Spleen (tissue), 11 donors: ENCODE results near the gene NPEPL1. TPM values are rescaled to one million over a fixed set of nuclear protein-coding genes. Genes with fewer than 3 reads are reported as not detected.

ENCODE experiments used
- DNase-seq: peaks from one replicate; pipeline ENCODE4 v3.0.0-alpha.2; 2020
- H3K27ac ChIP-seq, 8 donors: fragments of 200-600 bp; sonication (generic) in 7 of 8; 1 replicate in 4 of 8; 2 replicates in 4 of 8; pipeline versions ENCODE4 v1.5.0 to v1.8.0; 2016 to 2021; ENCODE audit warnings: inconsistent platforms in 4 of 8, mild to moderate bottlenecking in 4 of 8, moderate library complexity in 1 of 8
- H3K27me3 ChIP-seq, 7 donors: fragments of 200-600 bp; sonication (generic) in 6 of 7; replicated peaks in 1 of 7; 1 replicate in 4 of 7; 2 replicates in 3 of 7; pipeline versions ENCODE4 v1.5.0 to v1.8.0; 2016 to 2021; ENCODE audit warnings: inconsistent platforms in 3 of 7, mild to moderate bottlenecking in 1 of 7
- H3K36me3 ChIP-seq, 6 donors: fragments of 200-600 bp; sonication (generic) in 5 of 6; 1 replicate in 4 of 6; 2 replicates in 2 of 6; pipeline versions ENCODE4 v1.5.0 to v1.8.0; 2016 to 2021; ENCODE audit warnings: inconsistent platforms in 2 of 6
- H3K4me1 ChIP-seq, 6 donors: fragments of 200-600 bp; sonication (generic) in 5 of 6; 1 replicate in 3 of 6; 2 replicates in 3 of 6; pipeline versions ENCODE4 v1.5.0 to v1.8.0; 2016 to 2021; ENCODE audit warnings: inconsistent platforms in 3 of 6
- H3K4me3 ChIP-seq, 8 donors: fragments of 200-600 bp; sonication (generic) in 7 of 8; 1 replicate in 4 of 8; 2 replicates in 4 of 8; pipeline versions ENCODE4 v1.5.0 to v1.8.0; 2016 to 2021; ENCODE audit warnings: inconsistent platforms in 4 of 8, mild to moderate bottlenecking in 4 of 8, moderate library complexity in 2 of 8
- H3K9me3 ChIP-seq, 8 donors: fragments of 200-600 bp; sonication (generic) in 7 of 8; 1 replicate in 4 of 8; 2 replicates in 4 of 8; pipeline versions ENCODE4 v1.5.0 to v1.8.0; 2016 to 2021; ENCODE audit warnings: inconsistent platforms in 4 of 8
- CTCF ChIP-seq, 11 experiments: fragments of 200-600 bp in 7 of 11; fragments of 450-650 bp in 4 of 11; sonication (generic) in 4 of 11; IDR thresholded peaks in 8 of 11; conservative IDR thresholded peaks in 3 of 11; 1 replicate in 7 of 11; 2 replicates in 4 of 11; pipeline versions ENCODE4 v1.4.0 to v1.8.0; 2016 to 2021; ENCODE audit warnings: antibody characterized with exemption in 11 of 11, inconsistent platforms in 4 of 11, mild to moderate bottlenecking in 1 of 11
- POLR2A ChIP-seq, 3 donors: fragments of 450-650 bp; IDR thresholded peaks; one replicate each; pipeline ENCODE4 v1.5.1; 2017; ENCODE audit warnings: antibody characterized with exemption in 3 of 3, mild to moderate bottlenecking in 1 of 3
- POLR2AphosphoS5 ChIP-seq, 3 donors: sonication (generic); formaldehyde crosslinking; IDR thresholded peaks; one replicate each; pipeline ENCODE4 v1.5.1; 2017; ENCODE audit warnings: antibody characterized with exemption in 3 of 3
- WGBS, 5 donors: extraction: QIAGEN DNeasy Blood & Tissue Kit in 3 of 5; methylation state at CpG; one replicate each; pipeline versions ENCODE4 v1.1.5 to v1.1.7; 2013 to 2018; 5-methylcytosine and 5-hydroxymethylcytosine counted together
- intact Hi-C: fragments of 100-400 bp; cut with DNase I; formaldehyde crosslinking; loops from one replicate; pipeline ENCODE4 v1.15.0; 2023; ENCODE audit warnings: low total_unique reads
- polyA plus RNA-seq, 3 donors: library from polyadenylated mRNA; stranded (reverse); fragments of 200-250 nt; gene quantifications; one replicate each; pipeline ENCODE4 v1.2.1, GENCODE V29; 2013
- total RNA-seq, 7 donors: library from RNA; depleted of rRNA in 3 of 7; stranded (reverse); fragments of >200 nt in 3 of 7; fragmentation: NEBNext Ultra II Directional in 4 of 7; extraction: Animal tissue kit (Norgen Biotek cat#: 25700) in 4 of 7; gene quantifications; one replicate each; pipeline versions ENCODE4 v1.1.0 to v1.2.1, GENCODE V29; 2016 to 2021
- donor health status: healthy with polysubstance abuse.
- donor health status: DM: no; HTN: no; CAD: no; lungs with moderate emphysema.
- donor health status: DM: no; HTN: no; CAD: no.
- donor health status: Bipolar disorder and iron deficiency.
- donor health status: healthy.
- donor health status: DM: no; HTN: no; CAD: no.
- donor health status: DM: yes; HTN: yes; CAD: no.

The NPEPL1 gene
- total and polyA plus RNA-seq, 10 donors, result 19.3 to 61.7 (median 56.2) TPM

DNA sequence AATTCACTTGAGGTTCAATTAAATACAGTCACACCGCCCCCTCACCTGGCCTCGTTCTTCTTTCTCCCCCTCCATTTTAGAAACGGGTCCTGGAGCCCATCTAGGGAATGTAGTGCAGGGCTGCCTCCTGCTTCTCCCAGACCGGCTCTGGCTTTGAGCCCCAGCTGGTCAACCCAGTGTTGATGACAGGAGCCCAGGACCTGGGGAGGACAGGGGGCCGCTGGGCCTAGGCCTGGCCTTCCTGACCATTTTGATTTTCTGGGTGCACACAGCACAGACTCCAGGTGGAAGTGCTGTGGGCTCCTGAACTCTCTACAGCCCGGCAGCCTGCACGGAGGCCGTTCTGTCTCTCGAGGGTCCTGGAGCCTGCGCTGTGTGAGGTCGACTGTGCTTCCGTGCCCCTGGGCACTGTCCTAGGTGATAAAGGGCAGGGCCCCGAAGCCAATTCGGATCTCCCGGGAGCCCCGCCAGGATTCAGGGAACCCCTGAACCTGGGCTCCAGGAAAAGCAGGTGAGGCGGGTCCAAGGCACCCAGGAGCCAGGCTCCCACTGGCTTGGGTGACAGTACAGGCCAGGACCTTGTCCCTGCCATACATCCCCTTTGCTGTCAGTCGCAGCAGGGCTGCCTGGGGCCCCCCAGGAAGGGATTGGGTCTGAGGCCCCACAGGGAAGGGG lies 23.3 kb downstream of the NPEPL1 start:
- Histone ChIP-seq H3K27ac (no peak overlapping the region), H3K27me3 (peaks cover 0 to 12% (median 3%) of the 10 kb centered on the region in 7 donors), H3K9me3 (no peaks in the 10 kb centered on the region), H3K4me1 (no peaks in the 10 kb centered on the region), H3K36me3 (peaks cover 0 to 55% (median 15%) of the 10 kb centered on the region in 6 donors), H3K4me3 (no peak overlapping the region)
- peak in 1 of 3 donors; percentile 34 for TF ChIP-seq POLR2AphosphoS5 (IDR thresholded peaks at IDR 0.05)
- no peak for TF ChIP-seq POLR2A (IDR thresholded peaks at IDR 0.05)
- TF ChIP-seq CTCF (IDR thresholded peaks at IDR 0.05 in 8 of 11, conservative IDR thresholded peaks at IDR 0.05 in 3 of 11), result no peak
- intact Hi-C loops, result no loop called here
- WGBS, 5 donors, result 88 to 96% (median 93%) methylated on average over 11 to 18 of the region's 18 CpGs
- DNase-seq, result peak; percentile 60

- TF ChIP-seq POLR2A (IDR thresholded peaks at IDR 0.05) (no peak), POLR2AphosphoS5 (IDR thresholded peaks at IDR 0.05) (peak in 1 of 3 donors; percentile 44)
- Histone ChIP-seq H3K36me3 (peaks cover 0 to 49% (median 15%) of the 10 kb centered on the region in 6 donors), H3K27me3 (peaks cover 0 to 19% (median 8%) of the 10 kb centered on the region in 7 donors), H3K4me1 (no peaks in the 10 kb centered on the region), H3K9me3 (no peaks in the 10 kb centered on the region), H3K4me3 (no peak overlapping the region), H3K27ac (no peak overlapping the region)
- WGBS, 5 donors, result 76 to 86% (median 78%) methylated on average over 11 to 23 of the region's 23 CpGs
- peak; percentile 63 for DNase-seq
- intact Hi-C loops, result no loop called here
These were observed 24.1 kb downstream of the NPEPL1 start for GRCh38 chr20:58716476-58717277.

DNA sequence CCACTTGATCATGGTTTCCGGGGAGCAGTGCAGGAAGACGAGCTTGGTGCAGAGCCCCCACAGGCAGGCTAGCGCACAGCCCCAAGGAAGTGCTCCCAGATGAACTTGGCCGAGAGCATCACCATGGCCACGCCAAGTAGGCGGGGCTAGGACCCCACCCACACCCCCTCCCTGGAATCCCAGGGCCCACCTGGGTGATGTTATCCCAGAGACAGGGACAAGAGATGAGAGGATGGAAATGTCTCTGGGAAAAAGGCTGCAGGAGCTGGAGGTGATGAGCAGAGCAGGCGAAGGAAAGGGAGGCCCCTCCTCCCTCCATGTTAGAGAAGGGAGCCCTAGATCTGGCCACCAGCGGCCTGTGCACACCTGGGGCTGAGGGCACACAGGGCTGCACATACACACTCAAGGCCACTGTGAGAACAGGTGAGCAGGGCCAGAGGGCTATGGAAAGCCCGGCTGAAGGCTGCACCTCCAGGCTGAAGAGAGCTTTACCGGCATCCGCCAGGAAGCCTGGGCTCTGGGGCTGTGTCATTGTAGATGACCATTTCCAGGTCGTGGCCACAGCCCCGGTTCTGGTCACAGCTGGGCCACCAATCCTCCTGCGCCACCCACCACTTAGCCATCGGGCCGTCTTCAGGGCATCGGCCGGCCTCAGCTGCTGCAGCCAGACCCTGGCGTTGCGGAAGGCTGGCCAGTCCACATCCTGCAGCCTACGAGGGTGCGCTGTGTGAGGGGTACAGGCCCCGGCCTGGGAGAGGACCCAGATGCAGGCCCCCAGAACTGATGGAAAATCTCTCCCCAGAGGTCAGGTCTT lies 24.9 kb downstream of the NPEPL1 start:
- Histone ChIP-seq H3K4me3 (no peak overlapping the region), H3K9me3 (no peaks in the 10 kb centered on the region), H3K27ac (no peak overlapping the region), H3K4me1 (no peaks in the 10 kb centered on the region), H3K27me3 (peaks cover 0 to 27% (median 8%) of the 10 kb centered on the region in 7 donors), H3K36me3 (peaks cover 0 to 43% (median 15%) of the 10 kb centered on the region in 6 donors)
- intact Hi-C loops, result no loop called here
- WGBS, 5 donors, result 82 to 86% (median 85%) methylated on average over 16 to 23 of the region's 23 CpGs
- DNase-seq, result no peak
- TF ChIP-seq POLR2AphosphoS5 (IDR thresholded peaks at IDR 0.05), result peak in 1 of 3 donors; percentile 23
- TF ChIP-seq CTCF (IDR thresholded peaks at IDR 0.05 in 8 of 11, conservative IDR thresholded peaks at IDR 0.05 in 3 of 11), result no peak
- no peak for TF ChIP-seq POLR2A (IDR thresholded peaks at IDR 0.05)

- H3K27me3 ChIP-seq, result peaks cover 0 to 33% (median 8%) of the 10 kb centered on the region in 7 donors
- H3K27ac ChIP-seq, result no peak overlapping the region
- no peaks in the 10 kb centered on the region for H3K4me1 ChIP-seq
- H3K36me3 ChIP-seq, result peaks cover 0 to 37% (median 15%) of the 10 kb centered on the region in 6 donors
- H3K9me3 ChIP-seq, result no peaks in the 10 kb centered on the region
- peak; percentile 69 for DNase-seq
- 82 to 95% (median 91%) methylated on average over 6 to 15 of the region's 15 CpGs for WGBS, 5 donors
- TF ChIP-seq CTCF (IDR thresholded peaks at IDR 0.05 in 8 of 11, conservative IDR thresholded peaks at IDR 0.05 in 3 of 11) (no peak), POLR2AphosphoS5 (IDR thresholded peaks at IDR 0.05) (peak in 1 of 3 donors; percentile 36)
- intact Hi-C loops, result no loop called here
- no peak overlapping the region for H3K4me3 ChIP-seq
These were observed 25.5 kb downstream of the NPEPL1 start for GRCh38 chr20:58718121-58718563.
